RKO (cell line): ENCODE measurements around the gene CYP2D6.
"Not testable (repeated sequence)": the region's sequence is repeated elsewhere in the genome, so short reads cannot be mapped to it uniquely, and the experiment has no call there.

Experiments
- DNase-seq: peaks from one replicate; pipeline ENCODE4 v3.0.0-alpha.2; 2016; ENCODE audit warnings: low spot score

CYP2D6 gene

DNA sequence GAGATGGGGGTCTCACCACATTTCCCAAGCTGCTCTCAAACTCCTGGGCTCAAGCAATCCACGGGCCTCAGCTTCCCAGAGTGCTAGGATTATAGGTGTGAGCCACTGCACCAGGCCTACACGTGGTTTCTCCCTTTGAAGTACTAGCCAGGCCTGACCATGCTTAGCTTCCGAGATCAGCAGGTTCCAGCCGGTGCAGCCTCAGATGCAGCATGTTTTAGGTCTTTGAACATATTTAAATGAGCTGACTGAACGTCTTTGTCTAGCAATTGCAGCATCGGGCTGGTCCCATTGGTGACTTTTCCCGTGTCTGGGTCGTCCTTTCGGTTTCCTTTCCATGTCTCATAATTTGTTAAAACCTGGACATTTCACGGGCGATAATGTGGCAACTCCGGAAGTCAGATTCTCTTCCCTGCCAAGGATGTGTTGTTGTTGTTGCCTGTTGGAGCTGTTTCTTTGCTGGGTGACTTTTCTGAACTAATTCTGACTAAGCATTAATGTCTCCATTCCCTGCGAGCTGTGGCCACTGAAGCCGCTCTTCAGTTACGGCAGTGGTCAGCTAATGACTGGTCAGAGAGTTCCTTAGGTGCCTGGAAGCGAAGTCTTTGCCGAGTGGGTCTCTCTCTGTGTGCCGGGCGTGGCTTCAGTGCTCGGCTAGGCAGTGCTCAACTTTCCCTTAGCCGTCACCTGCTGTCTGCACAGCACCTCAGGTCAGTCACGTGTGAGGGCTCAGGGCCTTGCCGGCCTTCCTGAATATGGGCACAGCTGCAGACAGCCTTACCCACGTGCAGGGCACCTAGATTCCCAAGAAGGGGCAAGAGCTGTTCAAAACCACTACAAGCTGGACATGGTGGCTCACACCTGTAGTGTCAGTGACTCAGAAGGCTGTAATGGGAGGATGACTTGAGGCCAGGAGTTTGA lies 3.8 kb upstream of the CYP2D6 start:
- DNase-seq: no peak

DNA sequence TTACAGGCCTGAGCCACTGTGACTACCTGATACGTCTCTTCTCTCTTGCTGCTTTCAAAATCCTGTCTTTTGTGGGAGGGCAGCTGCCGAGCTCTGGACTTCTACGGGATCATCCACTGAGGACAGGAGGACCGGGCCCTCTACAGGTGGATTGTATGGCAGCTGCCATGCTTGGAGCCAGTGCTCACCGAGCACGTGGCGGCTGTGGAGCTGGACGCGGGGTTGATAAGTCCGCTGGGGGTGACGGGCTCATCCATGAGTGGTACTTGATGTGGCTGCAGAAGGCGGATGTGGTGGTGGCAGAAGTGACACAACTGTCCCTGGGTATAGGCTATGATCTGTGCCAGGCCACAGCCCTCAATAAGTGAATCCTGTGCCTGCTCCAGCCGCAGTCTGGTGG lies 1.8 kb upstream of the CYP2D6 start:
- no peak for DNase-seq

DNA sequence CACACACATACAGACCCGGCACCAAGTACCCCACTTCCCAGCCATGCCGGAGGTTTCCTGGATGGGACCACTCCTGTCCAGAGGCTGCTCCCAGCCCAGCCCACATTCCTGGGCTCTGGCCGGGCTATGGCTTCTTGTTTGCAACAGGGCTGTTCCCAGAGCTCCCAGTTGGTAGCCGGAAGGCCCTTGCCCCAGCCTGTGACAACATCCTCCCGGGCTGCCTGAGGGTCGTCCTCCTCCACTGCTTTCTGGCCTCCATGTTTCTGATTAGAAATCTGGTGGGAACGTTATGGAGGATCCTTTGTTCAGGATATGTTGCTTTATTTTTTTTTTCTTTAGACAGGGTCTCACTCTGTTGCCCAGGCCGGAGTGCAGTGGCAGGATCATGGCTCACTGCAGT lies 952 bp upstream of the CYP2D6 start:
- no peak for DNase-seq

DNA sequence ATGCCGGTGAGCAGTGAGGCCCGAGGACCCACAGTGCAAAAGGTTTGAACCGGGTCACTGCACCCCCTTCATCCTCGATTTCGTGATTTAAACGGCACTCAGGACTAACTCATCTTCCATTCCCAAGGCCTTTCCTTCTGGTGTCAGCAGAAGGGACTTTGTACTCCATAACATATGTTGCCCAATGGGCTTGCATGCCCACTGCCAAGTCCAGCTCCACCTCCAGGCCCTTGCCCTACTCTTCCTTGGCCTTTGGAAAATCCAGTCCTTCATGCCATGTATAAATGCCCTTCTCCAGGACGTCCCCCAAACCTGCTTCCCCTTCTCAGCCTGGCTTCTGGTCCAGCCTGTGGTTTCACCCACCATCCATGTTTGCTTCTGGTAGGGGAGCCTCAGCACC lies 428 bp downstream of the CYP2D6 start:
- not testable (repeated sequence) for DNase-seq

DNA sequence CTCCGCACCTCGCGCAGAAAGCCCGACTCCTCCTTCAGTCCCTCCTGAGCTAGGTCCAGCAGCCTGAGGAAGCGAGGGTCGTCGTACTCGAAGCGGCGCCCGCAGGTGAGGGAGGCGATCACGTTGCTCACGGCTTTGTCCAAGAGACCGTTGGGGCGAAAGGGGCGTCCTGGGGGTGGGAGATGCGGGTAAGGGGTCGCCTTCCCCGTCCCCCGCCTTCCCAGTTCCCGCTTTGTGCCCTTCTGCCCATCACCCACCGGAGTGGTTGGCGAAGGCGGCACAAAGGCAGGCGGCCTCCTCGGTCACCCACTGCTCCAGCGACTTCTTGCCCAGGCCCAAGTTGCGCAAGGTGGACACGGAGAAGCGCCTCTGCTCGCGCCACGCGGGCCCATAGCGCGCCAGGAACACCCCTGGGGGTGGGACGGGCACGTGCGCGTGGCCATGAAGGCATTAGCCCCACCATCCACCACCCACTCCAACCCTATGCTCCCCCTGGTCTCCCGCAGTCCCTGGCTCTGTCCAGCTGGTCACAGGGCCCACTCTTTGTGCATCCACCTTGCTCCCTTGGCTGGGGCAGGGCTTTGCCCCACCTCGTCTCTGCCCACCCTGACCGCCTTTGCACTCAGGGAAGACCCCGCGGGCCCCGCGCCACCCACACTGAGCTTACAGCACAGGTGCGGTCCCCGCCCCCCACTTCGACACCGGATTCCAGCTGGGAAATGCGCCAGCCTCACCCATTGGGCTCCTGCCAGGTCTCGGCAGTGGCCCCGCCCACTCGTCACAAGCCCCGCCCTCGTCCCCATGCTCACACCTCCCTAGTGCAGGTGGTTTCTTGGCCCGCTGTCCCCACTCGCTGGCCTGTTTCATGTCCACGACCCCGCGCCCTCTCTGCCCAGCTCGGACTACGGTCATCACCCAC lies 1.6 kb downstream of the CYP2D6 start:
- not testable (repeated sequence) for DNase-seq

DNA sequence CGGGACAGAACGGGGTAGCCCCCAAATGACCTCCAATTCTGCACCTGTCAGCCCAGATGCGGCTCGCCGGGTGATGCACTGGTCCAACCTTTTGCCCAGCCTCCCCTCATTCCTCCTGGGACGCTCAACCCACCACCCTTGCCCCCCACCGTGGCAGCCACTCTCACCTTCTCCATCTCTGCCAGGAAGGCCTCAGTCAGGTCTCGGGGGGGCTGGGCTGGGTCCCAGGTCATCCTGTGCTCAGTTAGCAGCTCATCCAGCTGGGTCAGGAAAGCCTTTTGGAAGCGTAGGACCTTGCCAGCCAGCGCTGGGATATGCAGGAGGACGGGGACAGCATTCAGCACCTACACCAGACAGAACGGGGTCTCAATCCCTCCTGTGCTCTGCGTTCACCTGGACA lies 2.6 kb downstream of the CYP2D6 start:
- not testable (repeated sequence) for DNase-seq

DNA sequence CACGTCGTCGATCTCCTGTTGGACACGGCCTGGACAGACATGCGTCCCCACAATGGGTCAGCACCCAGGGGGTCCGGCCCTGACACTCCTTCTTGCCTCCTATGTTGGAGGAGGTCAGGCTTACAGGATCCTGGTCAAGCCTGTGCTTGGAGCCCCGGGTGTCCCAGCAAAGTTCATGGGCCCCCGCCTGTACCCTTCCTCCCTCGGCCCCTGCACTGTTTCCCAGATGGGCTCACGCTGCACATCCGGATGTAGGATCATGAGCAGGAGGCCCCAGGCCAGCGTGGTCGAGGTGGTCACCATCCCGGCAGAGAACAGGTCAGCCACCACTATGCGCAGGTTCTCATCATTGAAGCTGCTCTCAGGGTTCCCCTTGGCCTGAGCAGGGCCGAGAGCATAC lies 3.0 kb downstream of the CYP2D6 start:
- no peak for DNase-seq

DNA sequence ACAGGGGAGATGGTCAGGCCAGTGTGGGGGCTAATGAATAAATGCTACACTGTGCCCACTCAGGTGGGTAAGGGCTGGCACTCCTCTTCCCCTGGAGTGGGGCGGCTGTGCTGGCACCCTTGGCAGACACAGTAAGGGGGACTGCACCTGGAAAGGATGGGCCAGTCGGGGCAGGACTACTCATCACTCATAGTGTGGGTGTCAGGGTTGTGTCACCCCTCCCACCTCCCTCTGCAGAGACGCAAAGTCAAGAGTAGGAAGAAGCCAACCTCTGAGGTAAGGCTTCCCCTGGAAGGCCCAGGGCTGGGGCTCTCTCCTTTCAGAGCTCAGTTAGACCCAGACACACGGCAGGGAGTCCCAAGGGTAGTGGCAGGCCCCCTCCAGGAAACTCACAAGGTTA lies 7.1 kb downstream of the CYP2D6 start:
- not testable (repeated sequence) for DNase-seq

DNA sequence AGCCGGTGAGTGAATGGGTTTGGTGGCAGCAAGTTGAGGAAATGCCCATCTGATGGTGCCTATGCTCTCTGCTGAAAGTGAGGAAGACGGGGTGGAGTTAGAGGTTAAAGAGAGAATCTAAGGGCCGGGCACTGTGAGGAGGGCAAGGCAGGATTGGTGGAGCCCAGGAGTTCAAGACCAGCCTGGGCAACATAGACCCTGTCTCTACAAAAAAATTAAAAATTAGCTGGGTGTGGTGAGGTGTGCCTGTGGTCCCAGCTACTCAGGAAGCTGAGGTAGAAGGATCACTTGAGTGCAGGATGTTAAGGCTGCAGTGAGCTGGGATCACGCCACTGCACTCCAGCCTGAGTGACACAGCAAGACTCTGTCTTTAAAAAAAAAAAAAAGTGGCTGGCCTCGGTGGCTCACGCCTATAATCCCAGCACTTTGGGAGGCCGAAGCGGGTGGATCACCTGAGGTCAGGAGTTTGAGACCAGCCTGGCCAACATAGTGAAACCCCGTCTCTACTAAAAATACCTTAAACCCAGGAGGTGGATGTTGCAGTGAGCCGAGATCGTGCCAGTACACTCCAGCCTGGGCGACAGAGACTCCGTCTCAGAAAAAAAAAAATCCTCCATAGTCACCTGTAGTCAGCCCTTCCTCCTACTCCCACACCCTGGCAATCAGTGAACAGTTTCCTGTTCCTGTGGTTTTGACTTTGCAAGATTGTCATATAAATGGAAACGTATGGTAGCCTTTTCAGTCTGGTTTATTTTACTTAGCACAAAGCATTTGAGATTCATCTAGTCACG lies 10.2 kb downstream of the CYP2D6 start:
- not testable (repeated sequence) for DNase-seq

DNA sequence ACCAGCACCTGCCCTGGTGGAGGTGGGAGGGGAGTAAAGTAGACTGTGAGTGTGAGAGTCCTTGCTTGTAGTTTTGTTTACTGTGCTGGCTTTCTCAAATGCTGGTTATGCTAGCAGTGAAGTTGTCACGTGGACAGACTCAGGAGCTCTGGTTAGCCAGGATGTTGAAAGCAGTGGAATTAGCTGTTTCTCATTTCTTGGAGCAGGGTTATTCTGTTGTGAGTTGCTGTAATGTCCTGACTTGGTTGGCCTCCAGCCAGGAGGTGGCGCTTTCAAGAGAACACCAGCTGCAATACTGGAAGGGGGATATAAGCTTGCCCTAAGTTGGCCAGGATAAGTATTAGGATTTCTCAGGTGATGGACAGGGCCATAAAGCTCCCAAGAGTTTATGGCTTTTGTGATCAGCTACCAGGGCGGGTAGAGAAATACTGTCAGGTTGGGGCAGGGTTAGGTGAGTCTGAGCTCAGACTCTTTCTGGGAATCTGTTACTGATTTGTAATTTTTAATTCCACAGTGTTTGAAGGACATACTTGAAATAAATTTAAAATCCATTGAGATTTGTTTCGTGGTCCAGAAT lies 13.7 kb downstream of the CYP2D6 start:
- no peak for DNase-seq

DNA sequence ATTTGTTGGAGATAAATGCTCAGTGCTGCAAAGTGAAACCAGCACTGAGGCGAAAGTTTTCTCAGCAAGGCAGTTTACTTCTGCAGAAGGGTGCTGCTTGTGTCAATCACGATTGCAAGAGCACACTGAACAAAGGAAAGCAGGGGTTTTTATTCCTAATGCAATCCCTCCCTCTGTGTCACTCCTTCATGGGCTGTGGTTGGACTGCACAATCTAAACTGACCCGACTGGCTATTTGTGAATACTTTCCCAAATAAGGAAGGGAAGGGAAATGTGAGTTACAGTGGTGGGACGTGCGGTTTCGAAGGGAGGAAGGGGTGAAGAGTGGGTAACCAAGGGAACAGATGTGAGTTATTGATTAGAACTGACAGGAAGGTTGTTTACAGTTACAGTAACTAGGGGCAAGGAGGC lies 15.2 kb downstream of the CYP2D6 start:
- DNase-seq: not testable (repeated sequence)

DNA sequence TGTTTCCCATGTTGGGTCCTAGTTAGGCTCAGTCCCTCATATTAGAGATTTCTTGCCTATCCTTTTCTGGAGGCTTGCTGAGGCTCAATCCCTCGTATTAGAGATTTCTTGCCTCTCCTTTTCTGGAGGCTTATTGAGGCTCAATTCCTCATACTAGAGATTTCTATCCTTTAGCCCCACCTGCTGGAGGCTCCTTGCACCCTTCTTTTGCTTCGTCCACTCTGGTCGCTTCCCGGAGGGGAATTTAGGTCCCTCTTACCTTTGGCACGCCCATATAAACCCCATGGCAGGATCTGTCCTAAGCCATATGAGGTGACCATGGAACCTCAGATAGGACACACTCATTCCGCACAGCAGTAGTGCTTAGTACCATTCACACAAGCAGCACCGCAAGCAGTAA lies 15.9 kb downstream of the CYP2D6 start:
- DNase-seq: no peak

DNA sequence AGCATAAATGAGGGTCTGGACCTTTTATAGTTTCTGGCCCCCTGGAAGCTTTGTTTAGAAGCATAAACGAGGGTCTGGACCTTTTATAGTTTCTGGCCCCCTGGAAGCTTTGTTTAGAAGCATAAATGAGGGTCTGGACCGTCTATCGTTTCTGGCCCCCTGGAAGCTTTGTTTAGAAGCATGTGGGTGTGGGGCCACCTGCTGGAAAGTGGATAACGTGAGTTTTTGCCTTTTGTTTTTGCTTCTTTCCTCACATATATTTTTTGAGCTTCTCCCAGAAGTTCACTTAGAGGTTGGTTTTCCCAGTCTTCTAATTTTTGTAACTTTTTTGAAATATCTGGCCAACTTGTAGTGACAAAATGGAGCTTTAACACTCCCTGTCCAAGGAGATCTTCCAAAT lies 17.8 kb downstream of the CYP2D6 start:
- DNase-seq: not testable (repeated sequence)

DNA sequence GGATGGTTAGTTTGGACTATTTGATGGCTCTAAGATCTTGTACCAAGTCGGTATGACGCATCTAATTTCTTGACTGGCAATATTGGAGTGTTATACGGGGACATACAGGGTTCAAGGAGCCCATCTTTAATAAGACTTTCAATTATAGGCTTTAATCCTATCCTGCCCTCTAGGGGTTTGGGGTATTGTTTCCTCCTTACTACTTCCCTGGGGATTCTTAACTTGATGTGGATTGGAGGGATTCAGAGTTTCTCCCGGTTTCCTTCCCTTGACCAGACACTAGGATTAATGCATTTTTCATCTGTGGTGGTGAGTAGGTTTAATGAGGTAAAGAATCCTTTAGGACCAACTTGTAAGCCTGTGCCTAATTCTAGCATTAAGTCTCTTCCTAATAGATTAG lies 18.8 kb downstream of the CYP2D6 start:
- DNase-seq: no peak

DNA sequence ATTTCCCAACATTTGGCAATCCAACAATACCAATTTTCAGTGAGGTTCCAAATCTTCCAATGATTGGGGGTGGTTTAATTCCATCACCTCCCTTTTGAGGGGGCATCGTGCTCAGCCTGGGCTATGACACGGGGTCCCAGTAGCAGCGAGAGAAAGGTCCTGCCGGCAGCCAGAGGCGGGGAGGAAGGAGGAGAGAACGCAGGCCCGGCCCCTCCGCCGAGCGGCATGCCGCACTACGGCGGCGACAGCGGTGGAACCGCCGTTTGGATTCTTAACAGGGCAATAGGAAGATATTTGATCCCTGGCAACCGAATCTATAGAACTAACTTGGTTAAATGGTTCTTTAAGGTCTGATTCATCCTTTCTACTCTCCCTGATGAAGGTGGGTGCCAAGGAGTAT lies 21.8 kb downstream of the CYP2D6 start:
- DNase-seq: no peak

DNA sequence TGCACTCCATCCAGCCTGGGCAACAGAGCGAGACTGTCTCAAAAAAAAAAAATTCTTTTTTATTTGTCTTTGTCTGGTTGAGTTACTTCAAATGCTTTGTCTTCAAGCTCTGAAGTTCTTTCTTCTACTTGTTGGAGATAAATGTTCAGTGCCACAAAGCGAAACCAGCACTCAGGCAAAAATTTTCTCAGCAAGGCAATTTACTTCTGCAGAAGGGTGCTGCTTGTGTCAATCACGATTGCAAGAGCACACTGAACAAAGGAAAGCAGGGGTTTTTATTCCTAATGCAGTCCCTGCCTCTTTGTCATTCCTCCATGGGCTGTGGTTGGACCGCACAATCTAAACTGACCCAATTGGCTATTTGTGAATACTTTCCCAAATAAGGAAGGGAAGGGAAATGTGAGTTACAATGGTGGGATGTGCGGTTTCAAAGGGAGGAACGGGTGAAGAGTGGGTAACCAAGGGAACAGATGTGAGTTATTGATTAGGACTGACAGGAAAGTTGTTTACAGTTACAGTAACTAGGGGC lies 26.2 kb downstream of the CYP2D6 start:
- not testable (repeated sequence) for DNase-seq

DNA sequence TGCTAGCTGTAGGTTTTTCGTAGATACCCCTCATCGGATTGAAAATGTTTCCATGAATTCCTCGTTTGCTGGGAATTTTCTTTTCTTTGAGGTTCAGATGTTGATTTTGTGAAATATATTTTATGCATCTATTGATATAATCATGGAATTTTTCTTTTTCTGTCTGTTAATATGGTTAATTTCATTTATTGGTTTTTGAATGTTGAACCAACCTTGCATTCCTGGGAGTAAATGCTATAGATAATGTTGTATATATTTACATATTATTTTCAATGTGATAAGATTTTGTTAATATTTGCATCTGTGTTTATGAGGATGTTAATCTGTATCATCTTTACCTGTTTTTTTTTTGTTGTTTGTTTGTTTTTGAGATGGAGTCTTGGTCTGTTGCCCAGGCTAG lies 29.4 kb downstream of the CYP2D6 start:
- DNase-seq: no peak

DNA sequence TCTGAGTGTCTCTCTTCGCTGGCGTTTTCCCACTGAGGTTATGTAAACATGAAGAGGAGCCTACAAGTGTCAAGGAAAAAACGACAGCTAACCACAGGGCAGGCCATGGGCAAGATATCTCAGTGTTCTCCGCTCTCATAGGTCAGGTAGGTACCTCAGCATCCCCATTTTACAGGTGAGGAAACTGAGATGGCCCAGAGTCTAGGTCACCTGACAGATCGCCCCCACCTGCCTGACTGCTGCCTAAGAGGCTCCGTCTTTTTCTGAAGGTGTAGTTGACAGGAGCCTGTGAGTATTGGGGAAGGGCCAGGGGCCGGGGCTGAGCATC lies 39.2 kb downstream of the CYP2D6 start:
- no peak for DNase-seq

DNA sequence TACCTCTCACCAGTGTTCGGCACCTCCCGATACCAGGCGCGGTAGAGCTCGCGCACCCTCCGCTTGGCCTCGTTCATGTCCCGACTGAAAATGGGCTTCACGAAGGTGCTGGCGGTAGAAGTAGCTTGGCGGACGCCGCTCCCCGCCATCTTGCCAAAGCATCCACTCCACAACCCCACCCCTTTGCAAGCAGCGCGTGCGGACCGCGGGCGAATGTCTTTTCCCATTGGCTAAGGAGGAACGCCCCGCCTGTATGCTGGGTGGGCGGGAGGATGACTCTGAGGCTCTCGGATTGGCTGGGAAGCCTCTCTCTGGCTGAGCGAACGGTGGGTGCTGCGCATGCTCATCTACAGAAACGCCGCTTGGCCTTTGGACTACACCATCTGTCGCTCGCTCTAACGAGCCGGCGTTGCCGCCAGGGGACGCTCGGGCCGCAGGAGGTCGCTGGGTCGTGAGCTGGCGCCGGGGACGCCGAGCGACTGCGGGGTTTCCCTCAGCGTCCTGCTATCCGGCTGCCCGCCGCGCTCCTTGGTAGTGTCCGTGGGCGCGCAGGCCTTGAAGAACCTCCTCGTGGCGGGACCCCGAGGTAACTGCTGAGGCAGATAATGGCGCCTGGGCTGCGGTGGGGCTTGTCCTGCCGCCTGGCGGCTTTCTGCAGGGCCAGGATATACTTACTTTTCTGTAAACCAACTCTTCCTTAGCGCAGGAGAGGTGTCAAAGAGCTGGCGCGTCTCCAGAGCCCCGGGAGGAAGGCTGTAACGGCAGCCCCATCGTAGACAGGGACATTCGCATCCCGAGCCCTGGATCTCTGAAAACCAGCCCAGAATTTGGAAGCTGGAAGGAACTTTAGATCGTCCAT lies 39.8 kb downstream of the CYP2D6 start, which contains the start of gene NDUFA6:
NDUFA6 (minus strand) TSS at position 177 of the 859 bp plus-strand sequence; CDS start at position 149, 28 bp downstream.
- DNase-seq: peak; percentile 99

DNA sequence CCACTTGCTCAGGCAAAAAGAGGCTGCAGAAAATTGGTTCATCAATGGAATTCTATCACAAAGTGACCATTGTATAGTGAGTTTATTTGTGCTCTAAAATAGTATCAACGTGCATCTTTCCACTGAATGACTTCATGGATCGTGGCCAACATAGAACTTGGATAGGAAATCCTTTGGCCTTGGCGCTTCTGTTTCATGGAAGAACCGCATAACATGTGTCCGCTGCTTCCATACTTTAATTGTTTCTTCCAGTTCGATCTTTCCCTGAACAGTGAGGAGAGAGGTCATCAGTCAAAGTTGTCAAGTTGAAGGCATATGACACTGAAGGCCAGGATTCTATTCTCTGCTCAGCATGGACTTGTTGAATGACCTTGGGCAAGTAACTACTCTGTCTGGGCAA lies 44.6 kb downstream of the CYP2D6 start:
- DNase-seq: no peak
